HG02981 (cell line): ENCODE results near the gene IMP3.
"Not testable (repeated sequence)": the region's sequence is repeated elsewhere in the genome, so short reads cannot be mapped to it uniquely, and the experiment has no call there.

Source experiments
- ATAC-seq: cut with Tn5 transposase; IDR thresholded peaks from one replicate; pipeline ENCODE4 v1.9.1; 2021; ENCODE audit warnings: mild to moderate bottlenecking, moderate library complexity; ENCODE audit not compliant: unreplicated experiment

IMP3 gene, protein sequence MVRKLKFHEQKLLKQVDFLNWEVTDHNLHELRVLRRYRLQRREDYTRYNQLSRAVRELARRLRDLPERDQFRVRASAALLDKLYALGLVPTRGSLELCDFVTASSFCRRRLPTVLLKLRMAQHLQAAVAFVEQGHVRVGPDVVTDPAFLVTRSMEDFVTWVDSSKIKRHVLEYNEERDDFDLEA

DNA sequence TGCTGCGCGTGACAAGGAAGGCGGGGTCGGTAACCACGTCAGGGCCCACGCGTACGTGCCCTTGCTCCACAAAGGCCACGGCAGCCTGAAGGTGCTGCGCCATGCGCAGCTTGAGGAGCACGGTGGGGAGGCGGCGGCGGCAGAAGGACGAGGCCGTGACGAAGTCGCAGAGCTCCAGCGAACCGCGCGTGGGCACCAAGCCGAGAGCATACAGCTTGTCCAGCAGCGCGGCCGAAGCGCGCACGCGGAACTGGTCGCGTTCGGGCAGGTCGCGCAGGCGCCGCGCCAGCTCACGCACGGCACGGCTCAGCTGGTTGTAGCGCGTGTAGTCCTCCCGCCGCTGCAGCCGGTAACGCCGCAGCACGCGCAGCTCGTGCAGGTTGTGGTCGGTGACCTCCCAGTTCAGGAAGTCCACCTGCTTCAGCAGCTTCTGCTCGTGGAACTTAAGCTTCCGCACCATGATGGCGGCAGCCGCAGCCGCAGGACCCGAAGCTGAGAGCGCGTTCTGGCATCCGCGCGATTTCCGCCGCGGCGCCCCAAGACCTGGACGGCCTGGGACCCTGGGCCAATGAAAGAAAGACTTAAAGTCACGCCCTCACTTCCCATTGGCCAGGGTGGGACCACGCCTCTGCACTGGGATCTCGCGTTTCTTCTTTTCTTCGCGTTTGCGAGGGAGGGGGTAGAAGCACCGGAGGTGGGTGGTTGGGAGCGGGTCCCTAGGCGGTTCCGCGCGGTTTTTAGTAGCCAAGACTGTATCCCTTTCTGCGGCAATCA, at the start of gene IMP3:
IMP3 (minus strand) TSS at position 516 of the 774 bp plus-strand sequence; CDS start at position 460, 56 bp downstream.
- peak; percentile 93 for ATAC-seq

DNA sequence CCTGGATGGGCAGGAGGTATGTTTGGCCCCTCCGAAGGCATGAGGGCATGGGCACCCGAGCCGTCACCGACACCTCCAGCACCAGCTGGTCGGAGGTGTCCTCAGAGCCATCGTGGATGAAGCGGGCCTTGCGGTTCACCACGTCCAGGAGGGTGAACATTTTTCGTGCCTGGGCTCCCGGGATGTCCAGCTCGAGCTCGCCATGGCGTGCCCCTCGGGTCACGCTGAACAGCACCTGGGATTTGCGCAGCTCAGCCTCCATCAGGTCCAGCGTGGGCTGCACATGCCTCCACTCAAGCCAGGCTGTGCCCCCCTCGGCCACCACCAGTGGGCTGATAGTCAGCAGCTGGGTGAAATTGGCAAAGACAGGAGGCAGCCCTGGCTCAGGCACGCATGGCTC, 49.4 kb upstream of the IMP3 start:
- not testable (repeated sequence) for ATAC-seq

DNA sequence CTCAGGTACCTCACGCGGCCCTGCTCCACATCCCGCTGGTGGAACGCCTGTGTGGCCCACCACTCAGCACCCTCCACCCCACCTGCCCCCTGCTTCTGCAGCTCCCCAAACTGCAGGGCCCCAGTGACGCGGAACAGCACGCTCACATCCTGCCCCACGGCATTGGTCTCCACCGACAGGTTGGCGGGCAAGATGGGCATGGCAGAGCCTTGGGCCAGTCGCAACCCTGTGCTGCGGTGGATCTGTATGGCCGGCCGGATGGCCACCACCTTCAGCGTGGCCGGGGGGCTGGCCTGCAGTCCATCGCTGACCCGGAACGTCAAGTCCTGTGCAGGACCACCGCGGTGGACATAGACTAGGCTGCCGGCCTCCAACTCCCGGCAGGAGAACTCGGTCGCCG, 48.8 kb upstream of the IMP3 start:
- ATAC-seq = no peak

DNA sequence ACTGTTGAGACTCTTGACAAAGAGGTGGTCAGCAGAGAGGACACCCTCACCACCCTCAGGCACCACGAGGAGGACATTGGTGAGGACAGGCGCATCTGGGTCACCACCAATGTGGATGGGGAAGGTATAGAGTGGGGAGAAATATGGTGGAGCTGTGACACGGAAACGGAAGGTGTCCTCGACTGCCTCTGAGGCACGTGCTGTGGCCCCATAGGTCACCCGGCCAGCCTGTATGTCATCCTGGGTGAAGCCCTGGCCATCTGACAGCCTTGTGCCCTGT, 48.2 kb upstream of the IMP3 start:
- ATAC-seq = no peak

DNA sequence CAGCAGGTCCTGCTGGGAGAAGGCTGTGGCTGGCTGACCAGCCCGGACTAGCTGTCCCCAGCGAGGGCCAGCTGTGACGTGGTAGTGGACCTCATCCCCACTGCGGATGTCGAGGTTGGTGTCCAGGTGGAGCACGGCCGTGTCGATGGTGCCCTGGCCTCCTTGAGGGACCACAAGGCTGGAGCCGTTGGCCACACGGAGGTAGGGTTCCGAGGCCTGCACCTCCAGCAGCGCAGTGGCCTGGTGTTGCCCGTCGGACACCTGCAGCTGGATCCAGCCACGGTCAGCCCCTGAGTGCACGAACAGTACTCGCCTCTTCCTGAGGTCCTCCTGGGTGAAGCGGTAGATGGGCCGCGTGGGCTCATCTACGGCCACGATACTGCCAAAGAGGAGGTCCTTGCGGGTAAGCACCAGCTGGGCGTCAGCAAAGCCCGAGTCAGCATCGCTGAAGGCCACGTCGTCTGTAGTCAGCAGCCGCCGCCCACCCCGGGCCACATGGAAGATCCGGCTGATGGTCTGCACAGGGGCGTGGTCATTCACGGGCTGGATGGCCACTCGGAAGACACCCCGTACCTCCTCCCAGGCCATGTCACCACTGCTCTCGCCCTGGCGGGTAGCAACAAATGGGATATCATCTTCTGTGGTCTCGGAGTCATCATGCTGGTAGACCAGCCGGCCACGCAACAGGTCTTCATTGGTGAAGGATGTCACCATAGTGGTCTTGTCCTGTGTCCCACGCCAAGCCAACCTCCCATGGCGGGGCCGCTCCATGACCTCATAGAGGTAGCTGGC, 47.7 kb upstream of the IMP3 start:
- no peak for ATAC-seq

DNA sequence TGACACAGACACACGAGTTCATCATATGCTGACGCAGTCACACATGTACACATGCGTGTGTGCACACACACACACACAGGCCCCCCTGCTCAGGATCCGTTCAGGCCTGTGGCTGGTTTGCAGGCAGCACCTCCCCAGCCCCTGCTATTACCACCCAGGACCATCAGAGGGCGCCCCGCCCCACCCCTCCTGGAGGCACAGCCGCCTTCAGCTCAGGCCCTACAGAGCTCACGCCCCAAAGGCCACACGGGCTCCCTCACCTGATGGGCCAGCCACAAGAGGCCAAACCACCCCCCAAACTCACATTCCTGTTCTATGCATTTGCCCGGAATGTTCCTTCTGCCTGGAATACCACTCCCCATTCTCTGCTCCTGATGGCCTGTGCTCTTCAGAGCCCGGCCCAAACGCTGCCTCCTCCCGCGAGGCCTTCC, 46.2 kb upstream of the IMP3 start:
- ATAC-seq = not testable (repeated sequence)

DNA sequence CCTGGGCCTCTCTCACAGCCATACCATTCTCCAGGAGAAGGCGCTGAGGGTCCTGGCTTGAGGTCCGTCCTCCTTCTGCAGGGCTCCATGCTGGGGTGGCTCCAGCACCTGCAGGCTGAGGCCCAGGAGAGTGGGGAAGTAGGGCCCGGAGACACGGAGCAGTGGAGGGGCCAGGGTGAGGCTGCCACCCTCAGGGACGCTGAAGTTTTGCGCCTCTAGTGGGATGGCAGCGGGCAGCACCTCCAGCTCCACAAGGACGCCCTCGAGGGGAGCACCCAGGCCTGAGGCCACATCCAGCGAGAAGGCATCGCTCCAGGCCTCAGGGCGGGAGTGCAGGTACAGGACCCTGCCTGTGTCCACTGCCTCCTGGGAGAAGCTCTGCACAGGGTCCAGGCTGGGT, 45.2 kb upstream of the IMP3 start:
- ATAC-seq = no peak

DNA sequence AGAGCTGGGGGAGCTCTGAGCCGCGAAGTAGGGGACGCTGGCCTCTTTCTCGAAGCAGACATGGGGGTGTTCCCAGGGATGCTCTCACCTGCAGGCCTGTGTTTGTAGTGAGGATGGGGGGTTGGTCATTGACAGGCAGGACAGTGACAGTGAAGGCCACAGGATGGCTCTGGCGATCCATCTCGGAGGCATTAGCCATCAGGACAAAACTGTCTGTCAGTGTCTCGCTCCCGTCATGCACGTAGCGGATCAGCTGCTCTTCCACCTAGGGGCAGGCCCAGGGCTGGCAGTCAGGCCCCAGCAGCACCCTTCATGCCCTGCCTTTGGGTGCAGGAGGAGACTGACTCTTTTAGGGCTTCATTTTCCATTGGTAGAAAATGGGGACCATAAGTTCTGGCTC, 44.6 kb upstream of the IMP3 start:
- ATAC-seq = no peak

DNA sequence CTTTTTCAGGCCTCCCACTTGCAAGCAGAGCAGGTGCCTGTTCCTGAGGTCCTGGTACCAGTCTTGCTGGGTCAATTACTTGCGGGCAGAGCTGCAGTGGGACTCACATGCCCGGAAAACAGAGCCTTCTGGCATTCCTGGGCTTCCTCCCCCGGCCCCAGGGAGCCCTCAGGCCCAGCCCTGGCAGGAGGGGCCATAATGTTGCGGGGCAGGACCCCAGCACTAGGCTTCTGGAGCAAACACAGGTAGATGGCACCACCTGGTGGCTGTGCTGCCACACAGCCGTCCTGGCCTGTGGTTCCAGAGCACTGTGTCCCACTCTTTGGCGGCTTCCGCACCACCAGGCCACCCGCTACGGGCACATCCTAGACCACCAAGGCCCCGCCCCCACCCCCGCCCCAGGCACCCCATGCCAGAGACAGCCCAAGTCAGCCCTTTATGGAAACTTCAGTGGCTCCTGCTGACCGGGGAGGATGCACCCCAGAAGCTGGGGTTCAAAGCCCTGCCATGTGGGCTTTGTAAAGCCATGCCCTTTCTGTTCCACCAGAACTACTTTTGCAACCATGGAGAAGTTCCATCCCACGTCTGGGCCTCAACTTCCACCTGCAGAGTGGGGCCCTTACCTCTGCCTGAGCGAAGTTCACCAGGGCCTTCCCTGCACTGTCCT, 43.8 kb upstream of the IMP3 start:
- ATAC-seq = not testable (repeated sequence)

DNA sequence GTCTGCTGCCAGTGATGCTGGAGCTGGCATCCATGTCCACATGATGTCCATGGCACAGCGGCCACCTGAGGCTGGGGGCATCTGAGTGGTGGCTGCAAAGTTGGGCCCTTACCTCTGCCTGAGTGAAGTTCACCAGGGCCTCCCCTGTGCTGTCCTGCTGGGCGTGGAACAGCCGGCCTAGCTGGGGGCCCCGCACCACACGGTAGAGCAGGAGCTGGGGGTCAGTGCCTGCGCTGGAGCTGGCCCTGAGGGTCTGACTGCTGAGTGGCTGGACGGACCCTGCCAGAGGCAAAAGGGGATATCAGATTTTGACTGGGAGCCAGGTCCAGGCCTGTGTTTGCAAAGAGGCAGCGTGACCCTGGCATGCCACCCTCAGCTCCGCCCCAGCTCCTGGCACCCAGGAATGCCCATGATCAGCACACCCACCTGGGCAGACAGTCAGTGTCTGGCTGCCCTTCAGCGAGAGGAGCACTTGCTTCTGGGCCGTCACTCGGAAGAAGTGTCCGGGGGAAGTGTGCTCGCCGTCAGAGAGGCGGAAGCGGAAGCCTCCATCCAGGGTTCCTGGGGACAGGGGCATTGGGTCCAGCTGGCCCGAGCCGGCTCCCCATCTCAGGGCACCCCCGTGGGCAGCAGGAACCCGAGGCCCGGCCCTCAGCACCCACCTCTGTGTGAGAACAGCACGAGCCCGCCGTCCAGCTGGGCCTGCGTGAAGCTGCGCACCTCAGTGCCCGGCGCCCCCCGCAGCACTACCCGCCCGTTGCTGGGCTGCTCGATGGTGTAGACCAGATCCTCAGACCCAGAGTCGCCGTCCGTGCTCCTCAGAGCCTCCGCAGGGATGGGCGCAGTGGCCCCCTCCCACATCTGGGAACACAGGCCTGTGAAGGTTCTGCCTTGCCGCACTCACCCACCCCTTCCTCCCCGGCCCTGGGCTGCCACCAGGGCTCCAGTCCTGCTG, 42.4 kb upstream of the IMP3 start:
- ATAC-seq = no peak

DNA sequence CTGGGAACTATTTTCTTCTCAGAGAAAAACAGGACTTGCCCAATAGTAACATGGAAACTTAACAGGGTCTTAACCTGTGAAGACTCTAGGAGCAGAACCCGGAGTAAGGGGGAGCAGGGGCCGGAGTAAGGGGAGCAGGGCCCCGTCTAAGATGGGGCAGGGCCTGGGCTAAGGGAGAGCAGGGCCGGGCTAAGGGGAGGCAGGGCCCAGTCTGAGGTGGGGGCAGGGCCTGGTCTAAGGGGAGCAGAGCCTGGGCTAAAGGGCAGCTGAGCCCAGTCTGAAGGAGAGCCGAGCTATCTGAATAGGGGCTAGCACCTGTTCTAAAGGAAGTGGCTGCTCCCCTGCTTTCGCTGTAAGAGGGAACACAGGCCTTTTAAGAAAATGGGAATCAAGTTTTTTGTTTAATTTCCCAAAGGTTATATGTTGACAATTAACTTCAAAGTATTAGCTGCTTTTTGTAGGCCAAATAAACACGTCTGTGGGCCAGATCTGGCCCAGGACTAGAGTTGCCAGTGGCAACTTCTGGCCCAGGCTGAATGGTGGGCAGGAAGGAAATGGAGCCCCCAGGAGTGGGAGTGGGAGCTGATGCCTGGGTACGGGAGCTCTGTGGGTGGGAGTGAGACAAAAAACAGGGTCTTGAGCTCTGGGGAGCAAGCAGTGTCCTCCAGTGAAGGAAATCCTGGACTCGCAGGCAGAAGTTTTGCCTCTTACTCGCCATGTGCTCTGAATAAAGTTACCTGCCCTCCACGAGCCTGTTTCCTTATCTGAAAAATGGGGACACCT, 40.2 kb upstream of the IMP3 start:
- ATAC-seq = no peak

DNA sequence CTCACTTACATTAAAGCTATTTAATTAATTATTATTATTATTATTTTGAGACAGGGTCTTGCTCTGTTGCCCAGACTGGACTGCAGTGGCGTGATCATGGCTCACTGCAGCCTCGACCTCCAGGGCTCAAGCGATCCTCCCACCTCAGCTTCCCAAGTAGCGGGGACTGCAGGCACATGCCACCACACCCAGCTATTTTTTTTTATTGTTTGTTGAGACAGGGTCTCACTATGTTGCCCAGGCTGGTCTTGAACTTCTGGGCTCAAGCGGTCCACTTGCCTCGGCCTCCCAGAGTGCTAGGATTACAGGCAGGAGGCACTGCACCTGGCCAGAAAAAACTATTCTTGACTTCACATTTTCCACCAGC, 38.3 kb upstream of the IMP3 start:
- not testable (repeated sequence) for ATAC-seq

DNA sequence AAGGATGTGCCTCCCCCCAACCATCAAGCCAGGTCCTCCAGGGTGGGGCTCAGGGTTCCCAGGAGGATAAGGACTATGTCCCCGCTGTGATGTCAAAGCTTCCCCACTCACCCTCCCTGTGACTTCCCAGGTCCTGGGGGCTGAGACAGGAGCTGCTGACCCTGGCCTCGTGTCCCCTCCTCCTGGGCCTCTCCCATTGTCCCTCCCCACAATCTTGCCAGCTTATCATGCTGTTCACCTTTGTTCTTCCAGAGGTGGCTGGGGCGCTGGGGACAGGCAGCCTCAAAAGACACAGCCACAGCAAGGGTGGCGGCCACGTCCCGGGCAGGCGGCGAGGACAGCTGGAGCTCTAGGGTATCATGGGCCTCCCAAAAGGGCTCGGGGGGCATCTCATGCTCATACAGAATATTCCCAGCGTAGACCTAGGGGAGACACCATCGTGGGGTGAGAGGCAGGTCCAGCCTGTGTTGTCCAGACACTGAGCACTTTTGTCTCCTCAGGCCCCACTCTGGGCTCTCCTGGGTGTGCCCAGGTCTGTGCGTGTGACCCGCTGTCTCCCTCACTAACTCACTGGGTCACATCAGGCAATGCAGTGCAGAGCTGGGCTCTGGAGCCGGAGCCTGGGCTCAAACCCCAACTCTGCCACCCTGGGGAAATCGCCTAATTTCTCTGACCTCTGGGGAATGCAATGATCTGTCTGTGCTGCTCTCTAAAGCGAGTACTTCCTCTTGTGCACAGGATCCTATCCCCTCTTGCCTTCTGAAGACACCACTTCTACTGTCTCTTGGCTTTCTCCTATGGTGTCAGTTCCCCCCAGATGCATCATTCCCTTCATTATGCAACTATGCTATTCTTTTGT, 37.7 kb upstream of the IMP3 start:
- ATAC-seq = no peak

DNA sequence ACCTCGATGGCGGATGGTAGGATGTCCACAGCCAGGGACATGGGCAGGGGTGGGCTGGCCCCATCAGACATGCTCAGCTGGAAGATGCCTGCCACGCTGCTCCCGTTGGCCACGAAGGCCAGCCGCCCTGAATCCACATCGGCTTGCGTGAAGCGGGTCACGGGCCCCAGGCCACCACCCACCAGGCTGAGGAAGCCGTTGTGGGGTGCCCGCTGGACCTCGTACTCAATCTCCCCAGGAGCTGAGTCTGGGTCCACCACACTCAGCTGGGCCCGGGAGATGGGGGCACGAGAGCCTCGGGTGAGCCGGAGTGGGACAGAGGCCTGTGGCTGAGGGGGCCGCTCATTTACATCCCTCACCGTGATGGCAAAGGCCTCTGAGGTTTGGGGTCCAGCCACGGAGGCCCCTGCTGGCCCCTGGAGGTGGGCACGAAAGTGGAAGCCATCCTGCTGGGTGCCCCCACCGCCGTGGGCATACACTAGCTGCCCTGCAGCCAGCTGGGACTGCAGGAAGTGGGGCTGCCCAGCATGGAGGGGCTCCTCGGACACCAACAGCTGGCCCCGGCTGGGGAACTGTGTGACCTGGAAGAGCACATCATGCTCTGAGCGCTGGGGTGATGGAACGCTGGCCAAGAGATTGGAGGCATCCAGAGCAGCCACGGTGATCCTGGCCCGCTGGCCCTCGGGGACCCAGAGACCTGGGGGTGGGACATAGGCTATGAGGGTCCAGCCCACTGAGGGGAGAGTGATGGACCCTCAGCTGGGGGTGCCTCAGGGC, 36.9 kb upstream of the IMP3 start:
- no peak for ATAC-seq

DNA sequence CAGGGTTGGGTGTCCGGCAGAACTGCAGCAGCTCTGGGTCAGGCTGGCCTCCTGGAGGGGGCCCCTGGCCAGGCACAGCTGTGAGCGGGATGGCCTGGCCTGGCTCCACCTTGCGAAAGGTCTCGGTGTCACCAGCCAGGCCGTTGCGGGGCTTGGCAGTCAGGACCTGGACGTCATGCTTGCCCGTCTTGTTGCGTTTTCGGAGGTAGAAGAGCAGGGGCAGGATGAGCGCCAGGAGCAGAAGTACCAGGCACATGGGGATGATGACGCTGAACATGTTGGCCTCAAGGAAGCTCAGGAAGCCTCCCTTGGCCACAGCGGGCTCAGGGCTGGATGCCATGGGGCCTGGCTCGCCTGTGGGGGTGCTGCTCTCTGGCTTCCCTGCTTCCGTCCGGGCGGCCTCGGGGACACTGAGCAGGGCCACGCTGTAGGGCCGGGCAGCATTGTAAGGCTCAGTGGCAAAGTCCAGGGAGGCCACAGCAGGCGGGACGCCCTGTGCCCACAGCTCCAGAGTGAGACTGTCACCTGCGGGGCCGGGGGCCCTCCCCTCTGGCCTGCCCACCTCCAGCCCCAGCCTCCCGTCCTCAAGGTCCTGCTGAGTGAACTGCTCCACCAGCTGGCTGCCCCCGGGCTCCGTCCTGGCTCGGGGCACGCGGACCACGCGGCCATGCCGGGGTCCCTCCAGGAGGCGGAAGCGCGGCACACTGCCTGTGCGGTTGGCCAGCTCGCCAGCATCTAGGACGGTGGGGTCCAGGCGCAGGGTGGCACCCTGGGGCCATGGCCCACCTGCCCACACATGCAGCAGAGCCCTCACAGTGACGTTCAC, 35.8 kb upstream of the IMP3 start:
- ATAC-seq = no peak

DNA sequence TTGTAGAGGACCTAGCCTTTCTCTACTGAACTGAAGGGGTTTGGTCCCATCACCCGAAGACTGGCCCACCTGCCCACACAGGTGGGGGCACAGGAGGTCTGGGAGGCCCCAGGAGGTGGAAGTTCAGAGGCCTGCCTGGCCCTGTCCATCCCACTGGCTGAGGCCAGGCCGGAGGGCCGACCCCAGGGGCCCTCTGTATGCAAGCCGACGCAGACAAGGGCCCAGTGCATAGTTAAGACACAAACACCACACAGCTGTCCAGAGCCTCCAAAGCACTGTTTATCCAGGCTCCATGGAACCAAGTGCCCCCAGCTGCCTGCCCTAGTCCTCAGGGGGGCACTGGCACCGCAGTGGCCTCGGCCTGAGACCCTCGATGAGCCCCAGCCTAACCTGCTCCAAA, 34.3 kb upstream of the IMP3 start:
- ATAC-seq = no peak
